Measurements from ENCODE around the gene C1orf210. TPM values are rescaled to one million over a fixed set of nuclear protein-coding genes. Genes with fewer than 3 reads are reported as not detected.

C1orf210 gene
- total and polyA plus RNA-seq, 2 of the 13 experiments (the other 11 are each of a cell fraction or from before 2014, with no cell fraction given), result 0.49 to 5.1 TPM

GRCh38 chr1:43276673-43277072 is 8.7 kb downstream of the C1orf210 start (continued):
- TF ChIP-seq ZNF737 (CRISPR knock-in tag; IDR thresholded peaks at IDR 0.05; ENCODE audit: borderline replicate concordance) (no peak), RBAK (CRISPR knock-in tag; IDR thresholded peaks at IDR 0.05) (no peak), ZFP90 (CRISPR knock-in tag; IDR thresholded peaks at IDR 0.05; ENCODE audit: borderline replicate concordance) (no peak), STAT6 (CRISPR knock-in tag; IDR thresholded peaks at IDR 0.05; ENCODE audit: borderline replicate concordance) (no peak), MYPOP (CRISPR knock-in tag; IDR thresholded peaks at IDR 0.05) (no peak), ZNF274 (CRISPR knock-in tag; IDR thresholded peaks at IDR 0.05) (no peak), FIP1L1 (IDR thresholded peaks at IDR 0.05; ENCODE audit: borderline replicate concordance, insufficient read depth, low read depth, low read length) (no peak), ZNF589 (CRISPR knock-in tag; conservative IDR thresholded peaks at IDR 0.05) (no peak), ARID4A (CRISPR knock-in tag; IDR thresholded peaks at IDR 0.05; ENCODE audit: borderline replicate concordance) (peak; percentile 15; the same call in 1 of the 2 replicates), ZNF280D (CRISPR knock-in tag; IDR thresholded peaks at IDR 0.05) (no peak), ZBTB46 (CRISPR knock-in tag; IDR thresholded peaks at IDR 0.05; ENCODE audit: borderline replicate concordance) (no peak), ZNF354B (CRISPR knock-in tag; IDR thresholded peaks at IDR 0.05) (no peak), CBX2 (IDR thresholded peaks at IDR 0.05; ENCODE audit: low read depth, low read length) (no peak), CBX2 (CRISPR knock-in tag; IDR thresholded peaks at IDR 0.05; ENCODE audit: low read depth) (no peak), MBNL3 (CRISPR knock-in tag; conservative IDR thresholded peaks at IDR 0.05) (no peak), NR2F6 (IDR thresholded peaks at IDR 0.05) (no peak), NR2F6 (CRISPR knock-in tag; IDR thresholded peaks at IDR 0.05) (0 out of 2 replicates have a peak, but pooled peaks have one; percentile 19), ZNF672 (CRISPR knock-in tag; IDR thresholded peaks at IDR 0.05) (no peak)
